Mesothelial cell of epicardium (in vitro differentiated cells): Measurements from ENCODE around the gene GTF3C1. TPM values are rescaled to one million over a fixed set of nuclear protein-coding genes. Genes with fewer than 3 reads are reported as not detected.

Source experiments
- DNase-seq, 2 experiments: peaks; one replicate each; pipeline ENCODE4 v3.0.0; 2021; ENCODE audit warnings: low spot score in 2 of 2; ENCODE audit not compliant: unreplicated experiment in 2 of 2
- H3K27ac Mint-ChIP-seq: 2 replicates; pipeline ENCODE4 v1.8.0; 2021; ENCODE audit warnings: mixed read lengths
- H3K27me3 Mint-ChIP-seq: 2 replicates; pipeline ENCODE4 v1.8.0; 2021; ENCODE audit warnings: low read depth, mixed read lengths
- H3K36me3 Mint-ChIP-seq: 2 replicates; pipeline ENCODE4 v1.8.0; 2021; ENCODE audit warnings: mixed read lengths
- H3K4me1 Mint-ChIP-seq: 2 replicates; pipeline ENCODE4 v1.8.0; 2021; ENCODE audit warnings: mixed read lengths
- H3K4me3 Mint-ChIP-seq: 2 replicates; pipeline ENCODE4 v1.8.0; 2021; ENCODE audit warnings: mild to moderate bottlenecking, moderate library complexity, mixed read lengths
- H3K9me3 Mint-ChIP-seq: 2 replicates; pipeline ENCODE4 v1.8.0; 2021; ENCODE audit warnings: mixed read lengths
- CTCF ChIP-seq: fragments of 200-600 bp; sonication (generic); IDR thresholded peaks from one replicate; pipeline ENCODE4 v1.5.0; 2021; ENCODE audit warnings: antibody characterized with exemption; ENCODE audit not compliant: unreplicated experiment
- total RNA-seq: library from RNA; stranded (reverse); gene quantifications from 3 replicates; pipeline ENCODE4 v1.2.1, GENCODE V29; 2021

GTF3C1 gene
- total RNA-seq, 1 donor from 2014 or later = 131 TPM

- Mint-ChIP-seq H3K27ac (no peak overlapping the region), H3K36me3 (peaks cover 58% of the 10 kb centered on the region), H3K9me3 (no peaks in the 10 kb centered on the region), H3K4me3 (no peak overlapping the region), H3K27me3 (no peaks in the 10 kb centered on the region), H3K4me1 (no peaks in the 10 kb centered on the region)
- no peak for TF ChIP-seq CTCF
- no peak for DNase-seq
These were observed 76.4 kb downstream of the GTF3C1 start for GRCh38 chr16:27473101-27473900.

GRCh38 chr16:27472091-27473020 lies 77.4 kb downstream of the GTF3C1 start:
- Mint-ChIP-seq H3K4me3 (no peak overlapping the region), H3K4me1 (no peaks in the 10 kb centered on the region), H3K9me3 (peaks cover 6% of the 10 kb centered on the region), H3K36me3 (peaks cover 62% of the 10 kb centered on the region), H3K27ac (no peak overlapping the region), H3K27me3 (no peaks in the 10 kb centered on the region)
- TF ChIP-seq CTCF = no peak
- DNase-seq = no peak

- TF ChIP-seq CTCF = no peak
- no peaks in the 10 kb centered on the region for H3K27me3 Mint-ChIP-seq
- no peak overlapping the region for H3K4me3 Mint-ChIP-seq
- DNase-seq = no peak
- peaks cover 6% of the 10 kb centered on the region for H3K9me3 Mint-ChIP-seq
- H3K27ac Mint-ChIP-seq = no peak overlapping the region
- H3K36me3 Mint-ChIP-seq = peaks cover 69% of the 10 kb centered on the region
- H3K4me1 Mint-ChIP-seq = no peaks in the 10 kb centered on the region
These were observed 78.1 kb downstream of the GTF3C1 start for GRCh38 chr16:27471661-27472060.

- Mint-ChIP-seq H3K4me1 (no peaks in the 10 kb centered on the region), H3K36me3 (peaks cover 74% of the 10 kb centered on the region), H3K27me3 (no peaks in the 10 kb centered on the region), H3K9me3 (peaks cover 6% of the 10 kb centered on the region), H3K27ac (no peak overlapping the region), H3K4me3 (no peak overlapping the region)
- no peak for DNase-seq
- TF ChIP-seq CTCF = no peak
These were observed 78.9 kb downstream of the GTF3C1 start for GRCh38 chr16:27470567-27471431.

- Mint-ChIP-seq H3K4me1 (no peaks in the 10 kb centered on the region), H3K36me3 (peaks cover 71% of the 10 kb centered on the region), H3K9me3 (peaks cover 6% of the 10 kb centered on the region), H3K27me3 (no peaks in the 10 kb centered on the region), H3K27ac (no peak overlapping the region), H3K4me3 (no peak overlapping the region)
- TF ChIP-seq CTCF = no peak
- DNase-seq = no peak
These were observed 80.7 kb downstream of the GTF3C1 start for GRCh38 chr16:27468941-27469531.
